22Rv1 (cell line): ENCODE results near the gene MINDY3.
A peak's percentile ranks its signal among the peaks of the same experiment; 100 is the strongest.
"Not testable (repeated sequence)": the region's sequence is repeated elsewhere in the genome, so short reads cannot be mapped to it uniquely, and the experiment has no call there.

Experiments
- H3K27ac ChIP-seq: fragments of 450-650 bp; 2 replicates; pipeline ENCODE4 v1.5.1; 2017
- CTCF ChIP-seq: fragments of 450-650 bp; IDR thresholded peaks from 2 replicates; pipeline ENCODE4 v1.5.1; 2017; ENCODE audit warnings: mild to moderate bottlenecking
- ZFX ChIP-seq: fragments of 450-650 bp; IDR thresholded peaks from 2 replicates; pipeline ENCODE4 v1.6.1; 2017; ENCODE audit warnings: antibody characterized with exemption, borderline replicate concordance

MINDY3 gene

DNA sequence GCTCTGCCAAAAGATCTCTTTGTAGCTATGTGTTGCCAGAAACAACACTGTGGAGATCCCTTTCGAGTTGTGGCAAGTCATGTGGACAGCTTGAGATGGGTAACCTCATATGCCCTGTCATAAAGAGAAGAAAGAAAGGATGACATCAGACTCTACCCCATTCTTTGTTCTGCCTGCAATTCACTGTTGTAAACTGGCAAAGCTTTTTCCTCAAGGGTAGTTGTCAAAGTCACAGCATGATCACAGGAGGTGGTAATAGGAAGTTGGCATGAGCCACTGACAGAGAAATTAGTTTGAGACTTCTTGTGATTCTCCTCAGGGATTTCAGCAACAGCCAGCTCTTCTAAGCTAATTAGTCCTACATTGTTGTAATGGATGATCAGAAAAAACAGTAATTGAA is 19.4 kb upstream of the MINDY3 start:
- TF ChIP-seq CTCF (no peak), ZFX (no peak)
- no peak overlapping the region for H3K27ac ChIP-seq

DNA sequence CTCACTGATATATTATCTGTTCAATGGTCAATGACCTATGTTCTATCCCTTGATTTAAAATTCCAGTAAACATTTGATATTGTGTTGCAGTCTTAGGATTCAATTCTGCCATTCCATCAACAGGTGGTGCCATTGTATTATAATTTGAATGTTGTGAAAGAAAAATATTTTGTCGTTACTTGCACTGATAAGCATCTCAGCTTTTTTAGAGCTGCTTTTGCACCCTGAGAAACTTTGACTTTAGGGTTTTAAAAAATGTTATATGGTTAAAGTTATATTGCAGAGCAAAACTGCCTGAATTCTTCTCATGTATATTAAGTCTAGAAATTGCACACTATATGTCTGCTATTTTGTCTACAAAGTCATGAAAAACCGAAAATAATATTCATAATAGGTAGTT is 18.8 kb upstream of the MINDY3 start:
- TF ChIP-seq CTCF (peak; percentile 70), ZFX (no peak)
- H3K27ac ChIP-seq = no peak overlapping the region

GRCh38 chr10:15877836-15878576 is 17.7 kb upstream of the MINDY3 start:
- TF ChIP-seq CTCF = no peak
- TF ChIP-seq ZFX = no peak
- H3K27ac ChIP-seq = no peak overlapping the region

GRCh38 chr10:15876274-15876673 is 16.0 kb upstream of the MINDY3 start:
- not testable (repeated sequence) for H3K27ac ChIP-seq

- not testable (repeated sequence) for H3K27ac ChIP-seq
Observed at GRCh38 chr10:15872645-15873044, 12.3 kb upstream of the MINDY3 start.

GRCh38 chr10:15871823-15872222 is 11.5 kb upstream of the MINDY3 start:
- TF ChIP-seq CTCF = no peak
- no peak for TF ChIP-seq ZFX

DNA sequence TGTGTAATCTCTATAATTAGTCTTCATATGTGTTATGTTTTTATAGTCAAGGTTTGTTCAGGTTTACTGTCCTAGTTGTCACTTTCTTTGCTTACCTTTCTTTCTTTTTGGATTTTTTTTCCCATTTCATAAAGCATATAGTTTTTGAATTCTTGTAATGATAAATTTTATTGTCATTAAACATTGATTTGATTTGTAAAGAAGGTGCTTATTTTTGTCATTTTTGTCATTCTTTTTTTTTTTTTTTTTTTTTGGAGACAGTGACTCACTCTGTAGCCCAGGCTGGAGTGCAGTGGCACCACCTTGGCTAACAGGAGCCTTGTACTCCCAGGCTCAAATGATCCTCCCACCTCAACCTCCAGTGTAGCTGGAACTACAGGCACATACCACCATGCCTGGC is 9.6 kb upstream of the MINDY3 start:
- TF ChIP-seq CTCF (no peak), ZFX (no peak)
- H3K27ac ChIP-seq = no peak overlapping the region

More at GRCh38 chr10:15871823-15872222, 11.5 kb upstream of the MINDY3 start:
- no peak overlapping the region for H3K27ac ChIP-seq

- TF ChIP-seq ZFX (no peak), CTCF (no peak)
- no peak overlapping the region for H3K27ac ChIP-seq
Observed at GRCh38 chr10:15868006-15868405, 7.7 kb upstream of the MINDY3 start.
